ENCODE results near the gene SUGCT.

SUGCT gene

DNA sequence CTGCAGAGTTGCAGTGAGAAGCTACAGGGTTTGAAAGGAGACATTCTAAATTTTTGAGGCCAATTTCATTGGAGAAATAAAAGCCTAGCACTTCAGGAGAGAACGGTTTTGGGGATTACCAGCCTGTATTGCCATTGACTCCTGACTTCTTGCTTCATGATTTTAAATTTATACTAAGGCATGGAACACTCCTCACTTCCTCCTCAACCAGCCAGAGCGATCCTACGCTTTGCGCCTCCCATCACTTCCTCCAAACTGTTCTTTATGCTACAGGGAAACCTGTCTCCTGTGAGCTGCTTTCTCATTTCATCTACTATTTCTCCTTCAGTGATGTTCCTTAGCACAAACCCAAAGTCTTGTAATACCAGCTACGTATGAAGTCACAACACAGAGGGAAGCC lies 495.1 kb downstream of the SUGCT start:
- H3K36me3 ChIP-seq (ENCODE audit: control insufficient read depth in 2 of 2, insufficient read depth in 1 of 2, low read length in 2 of 2) = no peaks in the 10 kb centered on the region
- no peak overlapping the region for H3K4me3 ChIP-seq (ENCODE audit: low read depth, low read length)
- H3K4me1 ChIP-seq (ENCODE audit: control insufficient read depth, insufficient read depth, low read length) = no peaks in the 10 kb centered on the region
- POLR2A ChIA-PET = no interaction called here
- no peaks in the 10 kb centered on the region for H3K9me3 ChIP-seq (ENCODE audit: control insufficient read depth, insufficient read depth, low read depth, low read length)
- no peak for TF ChIP-seq ZNF48 (tag by site-specific recombination; IDR thresholded peaks at IDR 0.05)
- no peak for TF ChIP-seq KLF8 (tag by site-specific recombination; IDR thresholded peaks at IDR 0.05)
- TF ChIP-seq, protein P1, sequence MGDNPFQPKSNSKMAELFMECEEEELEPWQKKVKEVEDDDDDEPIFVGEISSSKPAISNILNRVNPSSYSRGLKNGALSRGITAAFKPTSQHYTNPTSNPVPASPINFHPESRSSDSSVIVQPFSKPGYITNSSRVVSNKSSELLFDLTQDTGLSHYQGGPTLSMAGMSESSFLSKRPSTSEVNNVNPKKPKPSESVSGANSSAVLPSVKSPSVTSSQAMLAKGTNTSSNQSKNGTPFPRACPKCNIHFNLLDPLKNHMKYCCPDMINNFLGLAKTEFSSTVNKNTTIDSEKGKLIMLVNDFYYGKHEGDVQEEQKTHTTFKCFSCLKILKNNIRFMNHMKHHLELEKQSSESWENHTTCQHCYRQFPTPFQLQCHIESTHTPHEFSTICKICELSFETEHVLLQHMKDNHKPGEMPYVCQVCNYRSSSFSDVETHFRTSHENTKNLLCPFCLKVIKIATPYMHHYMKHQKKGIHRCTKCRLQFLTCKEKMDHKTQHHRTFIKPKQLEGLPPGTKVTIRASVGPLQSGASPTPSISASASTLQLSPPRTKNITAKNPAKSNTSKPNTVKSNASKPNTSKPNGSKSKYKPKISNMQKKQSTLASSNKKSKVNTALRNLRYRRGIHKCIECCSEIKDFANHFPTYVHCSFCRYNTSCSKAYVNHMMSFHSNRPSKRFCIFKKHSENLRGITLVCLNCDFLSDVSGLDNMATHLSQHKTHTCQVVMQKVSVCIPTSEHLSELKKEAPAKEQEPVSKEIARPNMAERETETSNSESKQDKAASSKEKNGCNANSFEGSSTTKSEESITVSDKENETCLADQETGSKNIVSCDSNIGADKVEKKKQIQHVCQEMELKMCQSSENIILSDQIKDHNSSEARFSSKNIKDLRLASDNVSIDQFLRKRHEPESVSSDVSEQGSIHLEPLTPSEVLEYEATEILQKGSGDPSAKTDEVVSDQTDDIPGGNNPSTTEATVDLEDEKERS (tag by site-specific recombination; IDR thresholded peaks at IDR 0.05) = no peak
- TF ChIP-seq ZNF184 (tag by site-specific recombination; IDR thresholded peaks at IDR 0.05) = no peak
- TF ChIP-seq ZNF624 (tag by site-specific recombination; IDR thresholded peaks at IDR 0.05) = no peak
- TF ChIP-seq ZNF837 (tag by site-specific recombination; IDR thresholded peaks at IDR 0.05) = no peak
- no peak for TF ChIP-seq ZNF549 (tag by site-specific recombination; IDR thresholded peaks at IDR 0.05)
- no peak for TF ChIP-seq EGR2 (tag by site-specific recombination; IDR thresholded peaks at IDR 0.05; ENCODE audit: low read depth)
- no peak for TF ChIP-seq SCRT2 (tag by site-specific recombination; IDR thresholded peaks at IDR 0.05)
- no peak overlapping the region for H3K27ac ChIP-seq (ENCODE audit: extremely low read depth, low read depth, low read length)
- CTCF ChIA-PET = interaction anchor here (0.6 to 1.4 kb wide), 2 partner anchors 9 to 10 kb away, joined by 3 to 5 read pairs; no protein-coding TSS in a partner anchor

DNA sequence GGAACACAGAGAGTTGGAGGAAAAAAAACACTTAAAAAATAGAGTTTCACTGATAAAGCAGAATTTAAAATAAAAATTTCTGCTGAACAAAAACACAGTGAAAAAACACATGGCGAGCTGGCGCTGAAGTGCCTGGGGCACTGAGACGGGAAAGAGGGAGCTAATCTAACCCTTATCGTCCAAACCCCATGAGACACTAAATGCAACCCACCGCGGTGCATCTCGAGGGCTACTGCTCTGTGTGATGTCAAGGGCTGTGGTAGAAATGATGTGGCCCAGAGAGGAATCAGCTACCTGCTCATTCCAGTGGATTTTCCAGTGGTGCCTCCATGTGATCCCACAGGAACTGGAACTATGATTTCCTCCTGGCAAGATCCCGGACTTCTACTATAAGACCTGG lies 499.3 kb downstream of the SUGCT start:
- Histone ChIP-seq H3K9me3 (ENCODE audit: control insufficient read depth, insufficient read depth, low read depth, low read length) (no peaks in the 10 kb centered on the region), H3K27ac (ENCODE audit: extremely low read depth, low read depth, low read length) (no peak overlapping the region), H3K4me3 (ENCODE audit: low read depth, low read length) (no peak overlapping the region), H3K4me1 (ENCODE audit: control insufficient read depth, insufficient read depth, low read length) (no peaks in the 10 kb centered on the region), H3K36me3 (ENCODE audit: control insufficient read depth in 2 of 2, insufficient read depth in 1 of 2, low read length in 2 of 2) (no peaks in the 10 kb centered on the region)
- CTCF ChIA-PET = interaction anchor here (0.6 kb wide), 1 partner anchor 1397 kb away, joined by 3 read pairs; no protein-coding TSS in a partner anchor
- no peak for TF ChIP-seq YY1 (tag by site-specific recombination; IDR thresholded peaks at IDR 0.05)
- no peak for TF ChIP-seq HOXA7 (CRISPR knock-in tag; IDR thresholded peaks at IDR 0.05; ENCODE audit: borderline replicate concordance)
- no peak for TF ChIP-seq ZBTB17 (tag by site-specific recombination; IDR thresholded peaks at IDR 0.05)
- no peak for TF ChIP-seq MYNN (tag by site-specific recombination; IDR thresholded peaks at IDR 0.05; ENCODE audit: borderline replicate concordance)
- TF ChIP-seq ZNF571 (tag by site-specific recombination; IDR thresholded peaks at IDR 0.05) = no peak
- TF ChIP-seq ZNF24 (tag by site-specific recombination; IDR thresholded peaks at IDR 0.05) = no peak
- TF ChIP-seq GLI4 (tag by site-specific recombination; IDR thresholded peaks at IDR 0.05) = no peak
- POLR2A ChIA-PET = no interaction called here

DNA sequence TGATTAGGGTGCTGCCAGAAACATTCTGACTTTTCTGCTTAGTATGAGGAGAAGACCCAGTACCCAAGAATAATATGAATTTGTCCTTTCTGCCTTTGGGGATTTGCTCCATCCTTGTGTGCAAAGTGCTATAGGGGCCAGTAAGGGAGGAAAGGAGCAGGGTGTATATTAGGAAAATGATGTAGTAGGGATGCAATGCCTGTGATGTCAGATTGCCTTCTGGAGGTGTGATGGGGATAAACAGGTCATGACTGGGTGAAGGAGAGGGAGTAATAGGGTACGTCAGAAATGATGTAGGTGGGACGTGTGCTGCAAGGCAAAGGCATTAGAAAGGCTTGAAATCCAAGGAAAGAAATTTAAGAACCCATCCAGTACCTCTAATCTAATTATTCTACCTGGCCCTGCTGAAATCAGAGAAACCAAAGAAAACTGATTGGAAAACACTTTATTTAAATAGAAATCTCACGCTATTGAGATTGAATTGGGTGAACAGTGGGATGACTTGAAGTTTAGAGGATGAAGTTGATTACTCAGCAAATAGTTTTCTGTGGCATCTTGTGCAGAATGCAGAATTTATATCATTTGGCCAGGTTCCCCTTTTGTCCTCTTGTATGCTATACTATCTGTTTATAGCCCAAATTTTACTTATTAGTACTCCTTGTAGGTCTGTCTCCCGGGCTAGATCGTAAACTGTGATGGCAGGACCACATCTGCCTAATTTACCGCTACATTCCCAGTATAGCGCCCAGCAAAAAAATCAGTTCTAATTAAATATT lies 503.9 kb downstream of the SUGCT start:
- ChIA-PET POLR2A (no interaction called here), CTCF (no interaction called here)
- Histone ChIP-seq H3K4me3 (ENCODE audit: low read depth, low read length) (no peak overlapping the region), H3K4me1 (ENCODE audit: control insufficient read depth, insufficient read depth, low read length) (peaks cover 13% of the 10 kb centered on the region), H3K36me3 (ENCODE audit: control insufficient read depth in 2 of 2, insufficient read depth in 1 of 2, low read length in 2 of 2) (no peaks in the 10 kb centered on the region), H3K27ac (ENCODE audit: extremely low read depth, low read depth, low read length) (no peak overlapping the region), H3K9me3 (ENCODE audit: control insufficient read depth, insufficient read depth, low read depth, low read length) (no peaks in the 10 kb centered on the region)
- TF ChIP-seq ZNF184 (tag by site-specific recombination; IDR thresholded peaks at IDR 0.05) (no peak), ZBTB48 (tag by site-specific recombination; IDR thresholded peaks at IDR 0.05) (no peak), ZNF174 (tag by site-specific recombination; IDR thresholded peaks at IDR 0.05) (no peak), ZNF211 (tag by site-specific recombination; IDR thresholded peaks at IDR 0.05; ENCODE audit: low read depth) (no peak), ZNF121 (tag by site-specific recombination; IDR thresholded peaks at IDR 0.05) (no peak), ZNF175 (tag by site-specific recombination; IDR thresholded peaks at IDR 0.05) (no peak), ZNF19 (tag by site-specific recombination; IDR thresholded peaks at IDR 0.05; ENCODE audit: low read depth) (no peak), ZNF571 (tag by site-specific recombination; IDR thresholded peaks at IDR 0.05) (no peak), KLF7 (tag by site-specific recombination; IDR thresholded peaks at IDR 0.05; ENCODE audit: borderline replicate concordance) (no peak), GLI4 (tag by site-specific recombination; IDR thresholded peaks at IDR 0.05) (no peak), ZBTB20 (tag by site-specific recombination; IDR thresholded peaks at IDR 0.05) (no peak), ZNF514 (tag by site-specific recombination; IDR thresholded peaks at IDR 0.05) (no peak), ZNF366 (tag by site-specific recombination; conservative IDR thresholded peaks at IDR 0.05) (no peak)
- TF ChIP-seq, protein P2, sequence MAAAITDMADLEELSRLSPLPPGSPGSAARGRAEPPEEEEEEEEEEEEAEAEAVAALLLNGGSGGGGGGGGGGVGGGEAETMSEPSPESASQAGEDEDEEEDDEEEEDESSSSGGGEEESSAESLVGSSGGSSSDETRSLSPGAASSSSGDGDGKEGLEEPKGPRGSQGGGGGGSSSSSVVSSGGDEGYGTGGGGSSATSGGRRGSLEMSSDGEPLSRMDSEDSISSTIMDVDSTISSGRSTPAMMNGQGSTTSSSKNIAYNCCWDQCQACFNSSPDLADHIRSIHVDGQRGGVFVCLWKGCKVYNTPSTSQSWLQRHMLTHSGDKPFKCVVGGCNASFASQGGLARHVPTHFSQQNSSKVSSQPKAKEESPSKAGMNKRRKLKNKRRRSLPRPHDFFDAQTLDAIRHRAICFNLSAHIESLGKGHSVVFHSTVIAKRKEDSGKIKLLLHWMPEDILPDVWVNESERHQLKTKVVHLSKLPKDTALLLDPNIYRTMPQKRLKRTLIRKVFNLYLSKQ (tag by site-specific recombination; IDR thresholded peaks at IDR 0.05; ENCODE audit: borderline replicate concordance) = no peak
- TF ChIP-seq, protein P3, sequence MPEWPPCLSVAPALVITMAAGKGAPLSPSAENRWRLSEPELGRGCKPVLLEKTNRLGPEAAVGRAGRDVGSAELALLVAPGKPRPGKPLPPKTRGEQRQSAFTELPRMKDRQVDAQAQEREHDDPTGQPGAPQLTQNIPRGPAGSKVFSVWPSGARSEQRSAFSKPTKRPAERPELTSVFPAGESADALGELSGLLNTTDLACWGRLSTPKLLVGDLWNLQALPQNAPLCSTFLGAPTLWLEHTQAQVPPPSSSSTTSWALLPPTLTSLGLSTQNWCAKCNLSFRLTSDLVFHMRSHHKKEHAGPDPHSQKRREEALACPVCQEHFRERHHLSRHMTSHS (tag by site-specific recombination; IDR thresholded peaks at IDR 0.05) = no peak

Data from HEK293 (cell line).